GM15510 (cell line): ENCODE results near the gene LRRC71.

Experiments used
- POLR2A ChIP-seq: IDR thresholded peaks from 3 replicates; pipeline ENCODE4 v1.6.1; 2011; ENCODE audit warnings: borderline replicate concordance; ENCODE audit not compliant: insufficient read length; ENCODE audit errors: extremely low read depth

Gene LRRC71

DNA sequence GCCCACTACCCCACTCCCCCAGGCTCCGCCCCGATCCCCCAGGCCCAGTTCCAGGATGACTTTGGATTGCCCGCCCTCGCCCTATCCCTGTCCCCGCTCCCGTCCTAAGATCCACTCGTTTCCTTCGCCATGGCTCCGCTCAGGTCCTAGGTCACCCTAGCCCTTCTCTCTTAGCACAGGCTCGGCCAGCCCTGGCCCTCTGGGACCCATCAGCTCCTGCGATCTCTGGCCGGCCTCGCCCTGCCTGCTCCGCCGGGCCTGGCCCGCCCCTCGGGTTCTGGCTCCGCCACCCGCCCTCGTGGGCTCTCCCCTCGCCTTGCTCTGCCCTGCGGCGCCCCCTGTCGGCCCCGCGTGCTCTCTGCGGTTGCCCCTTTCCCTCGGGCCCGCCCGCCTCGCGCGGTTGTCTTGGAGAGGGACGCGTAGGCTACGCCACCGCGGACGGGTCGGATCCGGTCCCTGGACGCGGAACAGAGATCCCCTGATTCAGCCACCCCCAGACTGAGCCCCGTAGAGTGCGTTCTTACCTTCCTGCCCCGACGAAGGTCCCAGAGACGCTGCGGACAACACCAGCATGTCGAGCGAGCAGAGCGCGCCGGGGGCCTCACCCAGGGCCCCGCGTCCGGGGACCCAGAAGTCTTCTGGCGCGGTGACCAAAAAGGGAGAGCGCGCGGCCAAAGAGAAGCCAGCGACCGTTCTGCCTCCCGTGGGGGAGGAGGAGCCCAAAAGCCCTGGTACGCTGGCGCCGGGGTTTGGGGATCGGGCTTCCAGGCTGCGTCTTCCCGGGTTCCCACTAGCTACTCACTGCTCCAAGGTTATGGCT is at the start of gene LRRC71:
Gene LRRC71 (plus strand): TSS at position 400 of the 820 bp plus-strand sequence. CDS start 172 bp downstream, at position 572.
- TF ChIP-seq POLR2A: no peak

GRCh38 chr1:156873659-156874058 is 46.8 kb upstream of the LRRC71 start:
- no peak for TF ChIP-seq POLR2A

GRCh38 chr1:156874142-156874541 is 46.3 kb upstream of the LRRC71 start:
- no peak for TF ChIP-seq POLR2A

DNA sequence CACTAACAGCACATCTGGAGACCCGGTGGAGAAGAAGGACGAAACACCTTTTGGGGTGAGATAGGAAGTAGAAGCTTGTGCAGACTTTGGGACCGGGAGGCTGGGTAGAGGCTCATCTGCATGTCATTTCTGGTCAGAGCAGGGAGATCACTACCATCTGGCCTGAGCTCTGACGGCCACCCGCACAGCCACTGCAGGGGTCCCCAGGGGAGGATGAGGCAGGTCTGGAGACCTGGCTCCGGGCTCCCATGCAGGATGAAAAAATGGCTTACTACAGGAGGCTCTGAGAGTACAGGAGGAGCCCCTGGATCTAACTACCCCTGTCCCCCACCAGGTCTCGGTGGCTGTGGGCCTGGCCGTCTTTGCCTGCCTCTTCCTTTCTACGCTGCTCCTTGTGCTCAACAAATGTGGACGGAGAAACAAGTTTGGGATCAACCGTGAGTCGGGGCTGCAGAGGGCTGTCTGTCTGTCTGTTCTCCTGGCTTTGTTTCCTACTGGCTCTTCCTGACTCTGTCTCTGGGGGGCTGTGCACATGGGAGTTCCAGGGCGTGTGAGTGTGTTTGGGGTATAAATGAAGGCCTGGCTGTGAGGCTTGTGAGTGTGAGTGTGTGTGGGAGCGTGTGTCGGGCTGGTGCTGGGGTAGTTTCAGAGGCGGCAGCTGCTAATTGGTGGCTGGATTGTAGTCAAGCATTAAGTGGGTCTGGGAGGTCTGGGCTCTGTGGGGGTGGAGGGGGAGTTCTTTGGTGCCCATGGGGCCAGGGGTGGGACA is 45.7 kb upstream of the LRRC71 start:
- no peak for TF ChIP-seq POLR2A

- TF ChIP-seq POLR2A: no peak
These were observed 45.2 kb upstream of the LRRC71 start for GRCh38 chr1:156875341-156875615.

DNA sequence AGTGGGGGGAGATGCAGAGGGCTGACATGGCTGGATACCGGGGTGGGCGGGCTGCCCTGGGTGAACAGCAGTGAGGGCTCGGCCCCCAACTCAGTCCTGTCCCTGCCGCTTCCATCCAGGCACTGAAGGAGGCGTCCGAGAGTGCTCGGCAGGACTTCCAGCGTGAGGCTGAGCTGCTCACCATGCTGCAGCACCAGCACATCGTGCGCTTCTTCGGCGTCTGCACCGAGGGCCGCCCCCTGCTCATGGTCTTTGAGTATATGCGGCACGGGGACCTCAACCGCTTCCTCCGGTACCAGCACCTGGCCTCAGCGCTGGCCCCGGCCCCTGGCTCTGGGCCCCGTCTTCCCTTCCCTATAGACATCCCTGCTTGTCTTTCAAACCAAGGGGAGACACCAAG is 44.2 kb upstream of the LRRC71 start:
- no peak for TF ChIP-seq POLR2A

- TF ChIP-seq POLR2A: no peak
These were observed 42.8 kb upstream of the LRRC71 start for GRCh38 chr1:156877433-156878170.

DNA sequence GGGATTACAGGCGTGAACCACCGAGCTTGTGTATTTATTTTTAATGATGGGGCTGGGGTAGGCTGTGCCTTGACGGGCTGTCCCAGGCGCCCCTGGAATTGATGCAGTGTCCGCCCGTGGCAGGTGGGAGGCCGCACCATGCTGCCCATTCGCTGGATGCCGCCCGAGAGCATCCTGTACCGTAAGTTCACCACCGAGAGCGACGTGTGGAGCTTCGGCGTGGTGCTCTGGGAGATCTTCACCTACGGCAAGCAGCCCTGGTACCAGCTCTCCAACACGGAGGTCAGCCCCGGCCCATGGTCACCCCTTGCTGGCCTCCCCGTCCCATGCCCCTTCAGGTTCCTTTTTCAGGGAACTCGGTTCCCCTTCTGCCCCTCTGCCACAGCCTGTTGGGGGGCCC is 40.6 kb upstream of the LRRC71 start:
- no peak for TF ChIP-seq POLR2A

- TF ChIP-seq POLR2A: no peak
These were observed 40.0 kb upstream of the LRRC71 start for GRCh38 chr1:156880473-156880872.

DNA sequence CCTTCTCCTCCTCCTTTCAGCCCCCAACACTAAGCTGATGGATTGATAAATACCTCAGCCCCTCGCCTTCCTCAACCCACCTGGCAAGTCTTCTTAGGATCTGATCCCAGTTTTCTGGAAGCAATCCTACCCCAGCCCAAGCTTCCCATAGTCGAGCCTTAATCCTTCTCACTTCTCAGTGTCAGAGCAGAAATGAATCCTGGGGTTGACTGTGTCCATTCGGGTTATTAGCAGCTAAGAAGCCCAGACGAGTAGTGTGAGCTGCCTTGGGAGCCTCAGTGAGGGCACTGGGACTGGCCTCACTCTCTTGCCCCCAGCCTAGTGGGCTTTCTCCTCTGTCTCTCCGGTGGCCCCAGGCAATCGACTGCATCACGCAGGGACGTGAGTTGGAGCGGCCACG is 39.3 kb upstream of the LRRC71 start:
- no peak for TF ChIP-seq POLR2A

DNA sequence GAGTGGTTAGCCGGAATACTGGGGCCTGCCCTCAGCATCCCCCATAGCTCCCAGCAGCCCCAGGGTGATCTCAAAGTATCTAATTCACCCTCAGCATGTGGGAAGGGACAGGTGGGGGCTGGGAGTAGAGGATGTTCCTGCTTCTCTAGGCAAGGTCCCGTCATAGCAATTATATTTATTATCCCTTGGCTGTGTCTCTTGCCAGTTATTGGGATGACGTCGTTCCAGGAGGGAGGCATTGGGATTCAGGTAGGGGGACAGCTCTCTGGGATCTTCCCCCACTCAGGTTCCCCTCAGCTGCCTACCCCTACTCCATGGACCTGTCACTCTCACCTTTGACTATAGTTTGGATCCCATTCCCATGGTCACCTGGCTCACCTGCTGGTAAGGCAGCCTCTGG is 38.8 kb upstream of the LRRC71 start:
- TF ChIP-seq POLR2A: no peak

DNA sequence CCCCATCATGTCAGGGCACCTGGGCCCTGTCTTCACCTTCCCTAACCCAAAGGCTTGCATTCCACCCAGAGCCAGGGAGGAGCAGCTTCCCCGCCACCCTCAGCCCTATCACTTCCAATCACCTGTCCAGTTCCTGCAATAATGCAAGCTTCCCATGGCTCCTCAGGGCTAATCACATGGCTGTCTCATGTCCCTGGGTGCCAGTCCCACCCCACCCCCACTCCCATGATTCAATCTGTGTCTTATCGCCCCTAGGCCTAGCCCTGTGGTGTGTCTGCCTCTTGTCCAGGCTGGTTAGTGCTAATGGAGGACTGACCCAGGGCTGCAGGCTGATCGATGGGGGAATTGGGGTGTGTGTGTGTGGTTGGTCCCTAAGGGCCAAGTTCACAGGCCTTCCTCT is 37.9 kb upstream of the LRRC71 start:
- no peak for TF ChIP-seq POLR2A

- no peak for TF ChIP-seq POLR2A
These were observed 36.5 kb upstream of the LRRC71 start for GRCh38 chr1:156883919-156884318.

- no peak for TF ChIP-seq POLR2A
These were observed 35.8 kb upstream of the LRRC71 start for GRCh38 chr1:156884560-156885184.

DNA sequence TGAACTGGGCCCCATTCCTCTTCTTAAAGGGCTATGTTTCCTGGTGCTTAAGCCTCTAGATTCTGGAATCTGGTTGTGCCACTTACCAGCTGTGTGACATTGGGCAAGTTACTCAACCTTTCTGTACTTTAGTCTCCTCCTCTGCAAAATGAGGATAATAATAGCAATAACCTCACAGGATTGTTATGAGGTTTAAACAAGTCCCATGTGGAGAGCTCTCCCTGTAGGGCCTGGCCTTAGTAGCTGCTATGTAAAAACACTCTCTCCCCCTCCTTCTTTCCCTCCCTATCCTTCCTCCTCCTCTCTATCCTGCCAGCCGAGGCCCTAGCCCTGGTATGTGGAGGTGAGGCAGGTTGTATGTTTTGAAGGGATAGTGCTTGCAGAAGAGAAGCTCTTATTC is 35.1 kb upstream of the LRRC71 start:
- no peak for TF ChIP-seq POLR2A

GRCh38 chr1:156885880-156886355 is 34.5 kb upstream of the LRRC71 start:
- no peak for TF ChIP-seq POLR2A
